ENCODE data around the gene MAPKAPK2.

- TF ChIP-seq CTCF (IDR thresholded peaks at IDR 0.05 in 4 of 5, conservative IDR thresholded peaks at IDR 0.05 in 1 of 5): no peak
- TF ChIP-seq POLR2A (IDR thresholded peaks at IDR 0.05): no peak
Observed at GRCh38 chr1:206663362-206663761, 21.3 kb upstream of the MAPKAPK2 start.
